Fibroblast of the aortic adventitia (primary cell): ENCODE measurements around the gene MRPL43. TPM values are rescaled to one million over a fixed set of nuclear protein-coding genes. Genes with fewer than 3 reads are reported as not detected.

Experiments
- DNase-seq: peaks from one replicate; pipeline ENCODE4 v3.0.0-alpha.2; 2010; ENCODE audit warnings: low read depth
- H3K4me3 ChIP-seq: 2 replicates; pipeline ENCODE4 v1.5.1; 2011; ENCODE audit warnings: low read depth, mild to moderate bottlenecking, control low read depth, low read length, moderate library complexity
- CTCF ChIP-seq: IDR thresholded peaks from 2 replicates; pipeline ENCODE4 v1.5.1; 2011; ENCODE audit warnings: mild to moderate bottlenecking, low read length, control low read depth, inconsistent platforms; ENCODE audit not compliant: insufficient read depth
- small RNA-seq: library from RNA; depleted of rRNA; stranded (forward); fragments of <200 nt; gene quantifications from one replicate; pipeline ENCODE3, GENCODE V24; 2012
- total RNA-seq: library from RNA; depleted of rRNA; stranded (reverse); fragments of >200 nt; gene quantifications from 2 replicates; pipeline ENCODE4 v1.2.3, GENCODE V29; 2012; ENCODE audit warnings: low replicate concordance

The MRPL43 gene
- total RNA-seq, 1 donor, result 38.2 TPM

- no peak for TF ChIP-seq CTCF
- DNase-seq, result no peak
- H3K4me3 ChIP-seq, result no peak overlapping the region
Measured at GRCh38 chr10:100943508-100943907, 43.8 kb downstream of the MRPL43 start.

- no peak overlapping the region for H3K4me3 ChIP-seq
- TF ChIP-seq CTCF, result no peak
- no peak for DNase-seq
Measured at GRCh38 chr10:100942229-100942628, 45.1 kb downstream of the MRPL43 start.

- no peak overlapping the region for H3K4me3 ChIP-seq
- TF ChIP-seq CTCF, result no peak
- DNase-seq, result peak; percentile 23
Measured at GRCh38 chr10:100939763-100940344, 47.4 kb downstream of the MRPL43 start.

Small RNA genes lying within 50 kb of the gene (small RNA-seq; reads per million reads assigned to genes)
- not detected for gene MIR608

Other genes starting within 250 kb of the MRPL43 start
- not detected in 2 replicates for gene PAX2, start 241.9 kb downstream of the MRPL43 start, total RNA-seq
- gene SLF2, start 74.5 kb downstream of the MRPL43 start, total RNA-seq, result 34.8 and 62.8 TPM in 2 replicates
- gene SEMA4G, start 18.0 kb downstream of the MRPL43 start, total RNA-seq, result 0.25 and 0.81 TPM in 2 replicates
- gene TWNK, start within 50 bp of the MRPL43 start, total RNA-seq, result 4.1 and 4.8 TPM in 2 replicates
- gene LZTS2, start 12.3 kb upstream of the MRPL43 start, total RNA-seq, result 91.7 and 175 TPM in 2 replicates
- gene PDZD7, start 43.6 kb upstream of the MRPL43 start, total RNA-seq, result 0.16 and 0.27 TPM in 2 replicates
- 56.6 and 83.2 TPM in 2 replicates for gene SFXN3, start 43.7 kb upstream of the MRPL43 start, total RNA-seq
- 62.4 and 71.5 TPM in 2 replicates for gene KAZALD1, start 74.5 kb upstream of the MRPL43 start, total RNA-seq
- 0.16 TPM in 1 of 2 replicates, not detected in the other for gene TLX1, start 143.8 kb upstream of the MRPL43 start, total RNA-seq
- gene LBX1, start 242.0 kb upstream of the MRPL43 start, total RNA-seq, result 0.08 TPM in 1 of 2 replicates, not detected in the other